Hepatocyte (in vitro differentiated cells): ENCODE data around the gene CNP. TPM values are rescaled to one million over a fixed set of nuclear protein-coding genes. Genes with fewer than 3 reads are reported as not detected.

Experiments used
- DNase-seq: peaks from one replicate; pipeline ENCODE4 v3.0.0-alpha.2; 2016; ENCODE audit warnings: low spot score
- H2AFZ ChIP-seq: fragments of 200-600 bp; sonication (generic); 2 replicates; pipeline ENCODE4 v1.6.0; 2016; ENCODE audit warnings: antibody characterized with exemption, mild to moderate bottlenecking
- H3K27ac ChIP-seq: fragments of 200-600 bp; sonication (generic); 2 replicates; pipeline ENCODE4 v1.5.1; 2016; ENCODE audit warnings: mild to moderate bottlenecking
- H3K27me3 ChIP-seq: fragments of 200-600 bp; sonication (generic); 2 replicates; pipeline ENCODE4 v1.6.1; 2016
- H3K36me3 ChIP-seq: fragments of 200-600 bp; sonication (generic); replicated peaks from 2 replicates; pipeline ENCODE4 v1.5.1; 2016; ENCODE audit warnings: low read depth; ENCODE audit not compliant: insufficient read depth
- H3K4me1 ChIP-seq: fragments of 200-600 bp; sonication (generic); 2 replicates; pipeline ENCODE4 v1.5.1; 2016; ENCODE audit warnings: mild to moderate bottlenecking, moderate library complexity; ENCODE audit not compliant: insufficient read depth
- H3K4me2 ChIP-seq: fragments of 200-600 bp; sonication (generic); 2 replicates; pipeline ENCODE4 v1.6.0; 2016
- H3K4me3 ChIP-seq: fragments of 200-600 bp; sonication (generic); 2 replicates; pipeline ENCODE4 v1.5.1; 2016; ENCODE audit warnings: mild to moderate bottlenecking
- H3K79me2 ChIP-seq: fragments of 200-600 bp; sonication (generic); 2 replicates; pipeline ENCODE4 v1.6.0; 2017; ENCODE audit warnings: mild to moderate bottlenecking
- H3K9me2 ChIP-seq: fragments of 200-600 bp; sonication (generic); replicated peaks from 2 replicates; pipeline ENCODE4 v1.6.0; 2017; ENCODE audit warnings: mild to moderate bottlenecking; ENCODE audit not compliant: insufficient read depth
- H3K9me3 ChIP-seq: fragments of 200-600 bp; sonication (generic); 2 replicates; pipeline ENCODE4 v1.5.1; 2016; ENCODE audit warnings: low read depth, mild to moderate bottlenecking
- H4K20me1 ChIP-seq: fragments of 200-600 bp; sonication (generic); 2 replicates; pipeline ENCODE4 v1.6.0; 2016; ENCODE audit warnings: mild to moderate bottlenecking; ENCODE audit not compliant: insufficient read depth, poor library complexity, severe bottlenecking
- CTCF ChIP-seq: fragments of 200-600 bp; sonication (generic); IDR thresholded peaks from 2 replicates; pipeline ENCODE4 v1.5.1; 2016; ENCODE audit warnings: antibody characterized with exemption, mild to moderate bottlenecking; ENCODE audit not compliant: poor library complexity
- EZH2 ChIP-seq: fragments of 200-600 bp; sonication (generic); IDR thresholded peaks from 2 replicates; pipeline ENCODE4 v1.6.1; 2016; ENCODE audit warnings: antibody characterized with exemption, mild to moderate bottlenecking, borderline replicate concordance
- EZH2phosphoT487 ChIP-seq: fragments of 200-600 bp; sonication (generic); IDR thresholded peaks from one replicate; pipeline ENCODE4 v1.6.1; 2018; ENCODE audit warnings: antibody characterized with exemption, mild to moderate bottlenecking, low read depth, moderate library complexity; ENCODE audit not compliant: unreplicated experiment, severe bottlenecking
- WGBS: methylation state at CpG from one replicate; pipeline ENCODE4 v1.1.6; 2016; ENCODE audit warnings: low lambda C conversion rate; ENCODE audit errors: missing lambda C conversion rate; 5-methylcytosine and 5-hydroxymethylcytosine counted together
- polyA plus RNA-seq: library from polyadenylated mRNA; unstranded; fragments of >200 nt; fragmentation: Nextera tagmentation; extraction: Ambion mirVana; gene quantifications from 2 replicates; pipeline ENCODE4 v1.2.1, GENCODE V29; 2016
- total RNA-seq: library from RNA; depleted of rRNA; stranded (reverse); fragments of >200 nt; gene quantifications from 2 replicates; pipeline ENCODE4 v1.2.3, GENCODE V29; 2014

CNP gene
- total and polyA plus RNA-seq, 2 experiments from 2014 or later = 61.4 to 97.0 TPM

GRCh38 chr17:41973408-41973811 lies 6.8 kb downstream of the CNP start:
- peaks cover under 1% of the 10 kb centered on the region for H3K4me1 ChIP-seq
- 89% methylated on average over 19 of the region's 19 CpGs for WGBS
- H3K27ac ChIP-seq = no peak overlapping the region
- no peak overlapping the region for H3K4me2 ChIP-seq
- no peak for DNase-seq
- TF ChIP-seq EZH2phosphoT487 = no peak
- no peak for TF ChIP-seq EZH2
- no peak for TF ChIP-seq CTCF
- no peak overlapping the region for H3K4me3 ChIP-seq
- no peaks in the 10 kb centered on the region for H3K9me2 ChIP-seq
- no peaks in the 10 kb centered on the region for H3K27me3 ChIP-seq
- H3K9me3 ChIP-seq = no peaks in the 10 kb centered on the region
- H4K20me1 ChIP-seq = peaks cover 8% of the 10 kb centered on the region
- no peaks in the 10 kb centered on the region for H3K36me3 ChIP-seq
- H3K79me2 ChIP-seq = peaks cover 36% of the 10 kb centered on the region
- no peak overlapping the region for H2AFZ ChIP-seq

GRCh38 chr17:41974031-41974430 lies 7.4 kb downstream of the CNP start:
- no peaks in the 10 kb centered on the region for H3K9me3 ChIP-seq
- H4K20me1 ChIP-seq = peaks cover 8% of the 10 kb centered on the region
- no peak overlapping the region for H3K4me3 ChIP-seq
- no peak overlapping the region for H2AFZ ChIP-seq
- DNase-seq = no peak
- TF ChIP-seq CTCF = no peak
- TF ChIP-seq EZH2phosphoT487 = no peak
- no peak for TF ChIP-seq EZH2
- no peak overlapping the region for H3K4me2 ChIP-seq
- H3K79me2 ChIP-seq = peaks cover 29% of the 10 kb centered on the region
- H3K27me3 ChIP-seq = no peaks in the 10 kb centered on the region
- H3K36me3 ChIP-seq = no peaks in the 10 kb centered on the region
- no peaks in the 10 kb centered on the region for H3K4me1 ChIP-seq
- 87% methylated on average over 6 of the region's 6 CpGs for WGBS
- no peak overlapping the region for H3K27ac ChIP-seq
- H3K9me2 ChIP-seq = no peaks in the 10 kb centered on the region

GRCh38 chr17:41974658-41975057 lies 8.1 kb downstream of the CNP start:
- TF ChIP-seq EZH2 (no peak), EZH2phosphoT487 (no peak), CTCF (no peak)
- H3K27me3 ChIP-seq = no peaks in the 10 kb centered on the region
- no peak overlapping the region for H3K4me3 ChIP-seq
- WGBS = 92% methylated on average over 5 of the region's 5 CpGs
- H3K79me2 ChIP-seq = peaks cover 23% of the 10 kb centered on the region
- H3K4me2 ChIP-seq = no peak overlapping the region
- no peak overlapping the region for H2AFZ ChIP-seq
- no peak overlapping the region for H3K27ac ChIP-seq
- no peaks in the 10 kb centered on the region for H3K9me2 ChIP-seq
- H3K9me3 ChIP-seq = no peaks in the 10 kb centered on the region
- no peaks in the 10 kb centered on the region for H3K4me1 ChIP-seq
- DNase-seq = no peak
- no peaks in the 10 kb centered on the region for H3K36me3 ChIP-seq
- peaks cover 3% of the 10 kb centered on the region for H4K20me1 ChIP-seq
